GM19193 (cell line): ENCODE results near the gene EPB41L5.

Experiments
- POLR2A ChIP-seq: IDR thresholded peaks from 4 replicates; pipeline ENCODE4 v1.6.1; 2011; ENCODE audit not compliant: insufficient read depth, insufficient read length; ENCODE audit errors: extremely low read depth

EPB41L5 gene

GRCh38 chr2:120204945-120205670 is 192.2 kb downstream of the EPB41L5 start:
- no peak for TF ChIP-seq POLR2A

GRCh38 chr2:120206022-120206581 is 193.2 kb downstream of the EPB41L5 start:
- TF ChIP-seq POLR2A: no peak

GRCh38 chr2:120208381-120209353 is 195.8 kb downstream of the EPB41L5 start:
- TF ChIP-seq POLR2A: no peak

GRCh38 chr2:120209427-120210269 is 196.8 kb downstream of the EPB41L5 start:
- TF ChIP-seq POLR2A: no peak

GRCh38 chr2:120210270-120210693 is 197.4 kb downstream of the EPB41L5 start:
- TF ChIP-seq POLR2A: no peak

- TF ChIP-seq POLR2A: no peak
Observed at GRCh38 chr2:120218181-120218580, 205.3 kb downstream of the EPB41L5 start.

- TF ChIP-seq POLR2A: no peak
Observed at GRCh38 chr2:120219291-120219690, 206.4 kb downstream of the EPB41L5 start.

GRCh38 chr2:120219766-120220165 is 206.9 kb downstream of the EPB41L5 start:
- TF ChIP-seq POLR2A: no peak

GRCh38 chr2:120220756-120221155 is 207.9 kb downstream of the EPB41L5 start:
- no peak for TF ChIP-seq POLR2A

GRCh38 chr2:120221616-120222015 is 208.7 kb downstream of the EPB41L5 start:
- no peak for TF ChIP-seq POLR2A

GRCh38 chr2:120222186-120223033 is 209.5 kb downstream of the EPB41L5 start:
- no peak for TF ChIP-seq POLR2A

- TF ChIP-seq POLR2A: peak; percentile 90
Observed at GRCh38 chr2:120223034-120223912, 210.4 kb downstream of the EPB41L5 start, which contains the start of gene TMEM185B. TSS of gene TMEM185B (minus strand) at chr2:120223400. CDS start at chr2:120222976, 424 bp downstream.

- TF ChIP-seq POLR2A: no peak
Observed at GRCh38 chr2:120224256-120224655, 211.4 kb downstream of the EPB41L5 start.
